Sigmoid colon (tissue), 4 donors: ENCODE results near the gene GRAMD1A.

Source experiments
- EP300 ChIP-seq, 4 donors: sonication (generic); formaldehyde crosslinking; IDR thresholded peaks; one replicate each; pipeline ENCODE4 v1.6.1; 2017; ENCODE audit warnings: antibody characterized with exemption in 4 of 4
- POLR2A ChIP-seq, 2 donors: fragments of 450-650 bp; IDR thresholded peaks; one replicate each; pipeline ENCODE4 v1.6.1; 2016; ENCODE audit warnings: antibody characterized with exemption in 2 of 2, mild to moderate bottlenecking in 2 of 2, moderate library complexity in 2 of 2
- POLR2AphosphoS5 ChIP-seq, 4 donors: sonication (generic); formaldehyde crosslinking; IDR thresholded peaks; one replicate each; pipeline ENCODE4 v1.6.1; 2017; ENCODE audit warnings: antibody characterized with exemption in 4 of 4
- TF ChIP-seq, protein P1 (sequence below), 4 experiments: fragments of 450-650 bp in 3 of 4; fragments of 200-600 bp in 1 of 4; IDR thresholded peaks; one replicate each; pipeline ENCODE4 v1.5.1; 2016 to 2019; ENCODE audit warnings: antibody characterized with exemption in 4 of 4, mild to moderate bottlenecking in 3 of 4, moderate library complexity in 2 of 4

DNA sequence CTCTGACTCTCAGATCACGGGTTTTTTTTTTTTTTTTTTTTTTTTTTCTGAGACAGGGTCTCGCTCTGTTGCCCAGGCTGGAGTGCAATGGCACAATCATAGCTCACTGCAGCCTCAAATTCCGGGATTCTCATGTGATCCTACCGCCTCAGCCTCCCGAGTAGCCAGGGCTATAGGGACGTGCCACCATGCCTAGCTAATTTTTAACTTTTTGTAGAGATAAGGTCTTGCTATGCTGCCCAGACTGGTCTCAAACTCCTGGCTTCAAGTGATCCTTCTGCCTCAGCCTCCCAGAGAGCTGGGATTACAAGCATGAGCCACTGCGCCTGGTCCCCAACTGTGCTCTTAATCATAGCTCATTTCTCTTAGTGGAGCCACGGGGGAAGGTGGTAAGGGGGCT is 4.6 kb upstream of the GRAMD1A start:
- TF ChIP-seq, protein P1, sequence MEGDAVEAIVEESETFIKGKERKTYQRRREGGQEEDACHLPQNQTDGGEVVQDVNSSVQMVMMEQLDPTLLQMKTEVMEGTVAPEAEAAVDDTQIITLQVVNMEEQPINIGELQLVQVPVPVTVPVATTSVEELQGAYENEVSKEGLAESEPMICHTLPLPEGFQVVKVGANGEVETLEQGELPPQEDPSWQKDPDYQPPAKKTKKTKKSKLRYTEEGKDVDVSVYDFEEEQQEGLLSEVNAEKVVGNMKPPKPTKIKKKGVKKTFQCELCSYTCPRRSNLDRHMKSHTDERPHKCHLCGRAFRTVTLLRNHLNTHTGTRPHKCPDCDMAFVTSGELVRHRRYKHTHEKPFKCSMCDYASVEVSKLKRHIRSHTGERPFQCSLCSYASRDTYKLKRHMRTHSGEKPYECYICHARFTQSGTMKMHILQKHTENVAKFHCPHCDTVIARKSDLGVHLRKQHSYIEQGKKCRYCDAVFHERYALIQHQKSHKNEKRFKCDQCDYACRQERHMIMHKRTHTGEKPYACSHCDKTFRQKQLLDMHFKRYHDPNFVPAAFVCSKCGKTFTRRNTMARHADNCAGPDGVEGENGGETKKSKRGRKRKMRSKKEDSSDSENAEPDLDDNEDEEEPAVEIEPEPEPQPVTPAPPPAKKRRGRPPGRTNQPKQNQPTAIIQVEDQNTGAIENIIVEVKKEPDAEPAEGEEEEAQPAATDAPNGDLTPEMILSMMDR (IDR thresholded peaks at IDR 0.05), result no peak
- TF ChIP-seq POLR2A (IDR thresholded peaks at IDR 0.05) (no peak), POLR2AphosphoS5 (IDR thresholded peaks at IDR 0.05) (no peak), EP300 (IDR thresholded peaks at IDR 0.05) (no peak)
